Bone marrow (tissue), 2 donors: ENCODE data around the gene TSPYL1.
"Not testable (repeated sequence)": the region's sequence is repeated elsewhere in the genome, so short reads cannot be mapped to it uniquely, and the experiment has no call there.

Source experiments
- DNase-seq, 2 donors: peaks; one replicate each; lab custom pipeline; 2025; lab: John Stamatoyannopoulos, UW

Gene TSPYL1

GRCh38 chr6:116298273-116298672 is 18.5 kb upstream of the TSPYL1 start:
- DNase-seq = no peak

- no peak for DNase-seq
These were observed 12.8 kb upstream of the TSPYL1 start for GRCh38 chr6:116292553-116292952.

- no peak for DNase-seq
These were observed 12.1 kb upstream of the TSPYL1 start for GRCh38 chr6:116291701-116292396.

GRCh38 chr6:116290799-116291198 is 11.1 kb upstream of the TSPYL1 start:
- DNase-seq = no peak

- no peak for DNase-seq
These were observed 10.1 kb upstream of the TSPYL1 start for GRCh38 chr6:116289876-116290275.

- DNase-seq = peak in 1 of 2 donors; percentile 20
These were observed 8.1 kb upstream of the TSPYL1 start for GRCh38 chr6:116287689-116288282.

GRCh38 chr6:116286773-116287358 is 7.1 kb upstream of the TSPYL1 start:
- DNase-seq = no peak

GRCh38 chr6:116284984-116285383 is 5.3 kb upstream of the TSPYL1 start:
- not testable (repeated sequence) for DNase-seq

GRCh38 chr6:116283191-116283590 is 3.5 kb upstream of the TSPYL1 start:
- no peak for DNase-seq

- DNase-seq = no peak
These were observed 3.0 kb upstream of the TSPYL1 start for GRCh38 chr6:116282698-116283097.

GRCh38 chr6:116280933-116281316 is 1.2 kb upstream of the TSPYL1 start:
- DNase-seq = no peak

GRCh38 chr6:116280161-116280932 is 617 bp upstream of the TSPYL1 start:
- no peak for DNase-seq

- no peak for DNase-seq
These were observed 887 bp downstream of the TSPYL1 start for GRCh38 chr6:116278854-116279231.

GRCh38 chr6:116278481-116278829 is 1.3 kb downstream of the TSPYL1 start:
- no peak for DNase-seq

- no peak for DNase-seq
These were observed 2.6 kb downstream of the TSPYL1 start for GRCh38 chr6:116277124-116277523.

GRCh38 chr6:116271149-116271708 is 8.5 kb downstream of the TSPYL1 start:
- no peak for DNase-seq

GRCh38 chr6:116268589-116269293 is 11.0 kb downstream of the TSPYL1 start:
- DNase-seq = peak in 1 of 2 donors; percentile 81

GRCh38 chr6:116267836-116268588 is 11.7 kb downstream of the TSPYL1 start:
- no peak for DNase-seq

GRCh38 chr6:116266803-116267202 is 12.9 kb downstream of the TSPYL1 start:
- no peak for DNase-seq

- DNase-seq = no peak
These were observed 14.5 kb downstream of the TSPYL1 start for GRCh38 chr6:116265041-116265829.
